ENCODE measurements around the gene ARHGAP21.

Gene ARHGAP21

DNA sequence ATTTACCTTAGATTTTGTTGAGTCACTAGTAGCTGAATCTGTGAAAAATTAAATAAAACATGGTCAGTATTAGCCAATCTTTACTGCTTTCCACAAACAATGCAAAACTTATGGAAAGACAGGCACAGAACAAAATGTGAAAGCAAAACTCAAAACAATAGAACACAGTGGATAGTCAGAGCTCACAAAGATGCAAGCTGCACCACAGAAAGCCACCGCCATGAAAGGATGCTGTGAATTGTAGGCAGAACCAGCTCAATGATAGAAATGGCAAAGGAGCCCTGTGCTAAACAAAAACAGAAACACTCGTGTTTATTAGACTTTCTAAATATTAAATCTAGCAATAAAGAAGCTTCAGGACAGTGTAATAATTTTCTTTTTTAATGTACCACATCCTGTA, 134.4 kb downstream of the ARHGAP21 start:
- no peak for DNase-seq (ENCODE audit: extremely low read depth in 1 of 2, low read depth in 1 of 2)

DNA sequence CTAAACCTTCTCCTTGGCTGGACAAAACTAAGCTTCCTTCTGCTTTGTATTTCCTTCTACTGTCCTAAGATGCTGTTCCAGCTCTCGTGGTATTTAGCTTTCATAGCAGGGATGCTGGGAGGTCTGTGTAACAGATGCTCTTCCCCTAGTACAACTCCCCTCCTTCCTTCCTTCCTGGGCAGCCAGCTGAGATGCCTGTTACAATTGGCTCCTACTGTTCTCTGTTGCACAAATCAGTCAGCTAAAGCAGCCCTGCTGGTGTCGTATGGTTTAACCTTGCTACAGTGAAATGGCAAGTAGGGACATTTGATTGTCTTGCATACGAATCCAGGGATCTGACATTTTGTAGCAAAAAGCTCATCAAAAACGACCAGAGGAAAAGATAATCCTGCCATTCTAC, 143.8 kb downstream of the ARHGAP21 start:
- DNase-seq (ENCODE audit: extremely low read depth in 1 of 2, low read depth in 1 of 2): no peak

DNA sequence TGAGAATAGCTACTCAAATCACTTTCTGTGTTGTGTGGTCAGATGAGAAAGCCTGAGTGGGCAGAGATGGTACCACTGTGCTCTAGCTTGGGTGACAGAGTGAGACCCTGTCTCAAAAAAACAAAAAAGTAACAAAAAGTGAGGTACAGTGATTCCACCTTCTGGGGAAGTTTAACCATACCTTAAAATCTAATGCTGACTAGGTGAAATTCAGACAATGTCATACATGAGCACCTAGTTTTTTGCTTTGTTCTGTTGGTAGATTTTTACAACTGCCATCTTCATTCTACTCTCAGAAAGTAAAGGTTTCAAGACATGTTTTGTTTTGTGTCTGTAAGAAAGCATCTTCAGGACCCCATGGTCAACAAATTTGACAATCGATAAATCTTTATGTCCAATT, 144.2 kb downstream of the ARHGAP21 start:
- no peak for DNase-seq (ENCODE audit: extremely low read depth in 1 of 2, low read depth in 1 of 2)

DNA sequence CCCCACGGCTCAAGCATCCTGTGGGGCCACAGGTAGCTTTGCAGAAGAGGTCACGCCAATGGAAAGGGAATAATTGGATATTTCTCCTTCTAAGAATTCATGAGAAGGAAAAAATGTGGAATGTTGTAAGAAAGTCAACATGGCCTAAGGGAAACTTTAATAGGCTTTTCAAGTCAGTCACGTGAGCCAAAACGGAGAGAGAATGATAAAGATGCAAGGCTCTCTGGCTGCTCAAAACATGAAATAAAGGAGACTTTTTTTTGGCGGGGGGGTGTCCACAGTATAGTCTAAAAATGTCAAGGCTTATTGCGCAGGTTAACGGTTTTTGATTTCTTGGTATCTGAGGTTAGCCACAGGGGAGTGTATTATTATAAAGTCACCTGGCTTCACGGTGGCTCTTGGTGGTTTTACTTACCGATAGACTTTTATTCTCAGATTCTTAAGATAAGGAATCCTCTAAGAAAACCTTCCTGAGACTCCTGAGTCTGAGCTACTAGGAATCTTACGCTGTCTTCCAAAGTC, 148.1 kb downstream of the ARHGAP21 start:
- DNase-seq (ENCODE audit: extremely low read depth in 1 of 2, low read depth in 1 of 2): no peak

DNA sequence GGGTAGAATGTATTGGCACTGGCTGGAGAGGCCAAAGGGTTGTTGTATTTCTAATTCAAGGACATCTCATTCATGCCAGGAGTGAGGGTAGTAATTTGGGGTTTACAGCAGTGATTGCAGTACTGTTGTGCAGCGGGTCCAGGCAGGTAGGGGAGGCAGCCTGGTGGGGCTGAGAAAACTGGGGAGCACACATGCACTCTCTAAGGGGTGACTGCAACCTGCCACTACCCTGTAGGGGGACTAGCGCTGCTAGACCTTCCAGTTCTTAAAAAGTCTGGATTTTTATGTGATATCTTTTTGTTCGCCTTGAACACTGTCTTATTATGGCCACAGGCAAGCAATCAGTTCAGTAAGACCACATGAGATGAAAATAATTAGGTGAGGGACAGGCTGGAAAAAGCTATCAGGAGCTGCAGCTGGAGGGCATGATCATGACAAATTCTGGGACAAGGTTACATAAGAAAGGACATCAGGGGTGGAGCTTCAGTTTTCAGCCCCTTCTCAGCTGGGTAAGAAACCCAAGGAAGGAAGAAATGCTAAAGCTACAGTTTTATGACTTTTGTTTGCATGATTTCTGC, 149.0 kb downstream of the ARHGAP21 start:
- no peak for DNase-seq (ENCODE audit: extremely low read depth in 1 of 2, low read depth in 1 of 2)

DNA sequence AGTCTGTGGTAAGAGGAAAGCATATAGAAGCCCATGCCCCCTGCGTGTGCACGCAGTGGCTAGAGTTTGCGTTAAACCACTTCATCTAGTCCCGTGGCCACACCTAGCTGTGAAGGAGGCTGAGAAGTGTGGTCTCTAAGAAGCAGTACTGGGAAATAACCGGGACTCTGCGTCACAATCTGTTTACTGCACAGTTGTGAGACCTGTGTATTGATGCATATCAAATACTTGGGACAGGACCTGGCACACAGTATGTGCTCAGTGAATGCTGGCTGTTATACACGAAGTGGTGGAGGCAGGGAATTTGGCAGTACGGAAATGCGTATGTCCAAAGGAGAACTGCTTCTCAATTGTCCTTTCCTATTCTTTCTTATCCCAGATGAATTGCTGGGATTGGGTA, 149.5 kb downstream of the ARHGAP21 start:
- DNase-seq (ENCODE audit: extremely low read depth in 1 of 2, low read depth in 1 of 2): no peak

DNA sequence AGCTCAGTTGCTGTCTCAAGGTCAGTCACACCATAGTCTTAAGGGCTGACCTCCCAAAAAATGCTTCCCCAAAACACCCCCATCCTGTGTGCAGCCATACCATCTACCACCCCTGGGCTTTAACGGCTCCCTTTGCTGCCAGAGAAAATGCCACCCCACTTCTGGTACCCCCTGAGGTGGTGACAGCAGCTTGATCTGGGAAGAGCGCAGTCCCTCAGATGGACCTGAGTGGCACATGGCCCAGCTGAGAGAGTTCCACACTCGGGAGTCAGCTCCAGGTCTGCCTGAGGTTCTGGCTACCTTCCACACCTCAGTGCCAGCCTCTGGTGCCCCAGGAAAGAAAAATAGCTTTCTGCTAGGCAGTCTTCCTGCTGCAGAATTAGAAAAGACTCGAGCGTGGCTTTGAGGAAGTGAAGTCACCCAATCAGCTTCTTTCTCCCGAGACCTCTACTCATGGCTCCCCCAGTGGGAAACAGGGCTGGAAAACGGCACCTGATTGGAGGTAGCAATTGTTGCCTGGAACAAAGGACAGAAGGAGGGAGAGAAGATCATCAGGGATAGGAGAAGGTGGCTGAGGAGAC, 151.7 kb downstream of the ARHGAP21 start:
- no peak for DNase-seq (ENCODE audit: extremely low read depth in 1 of 2, low read depth in 1 of 2)

DNA sequence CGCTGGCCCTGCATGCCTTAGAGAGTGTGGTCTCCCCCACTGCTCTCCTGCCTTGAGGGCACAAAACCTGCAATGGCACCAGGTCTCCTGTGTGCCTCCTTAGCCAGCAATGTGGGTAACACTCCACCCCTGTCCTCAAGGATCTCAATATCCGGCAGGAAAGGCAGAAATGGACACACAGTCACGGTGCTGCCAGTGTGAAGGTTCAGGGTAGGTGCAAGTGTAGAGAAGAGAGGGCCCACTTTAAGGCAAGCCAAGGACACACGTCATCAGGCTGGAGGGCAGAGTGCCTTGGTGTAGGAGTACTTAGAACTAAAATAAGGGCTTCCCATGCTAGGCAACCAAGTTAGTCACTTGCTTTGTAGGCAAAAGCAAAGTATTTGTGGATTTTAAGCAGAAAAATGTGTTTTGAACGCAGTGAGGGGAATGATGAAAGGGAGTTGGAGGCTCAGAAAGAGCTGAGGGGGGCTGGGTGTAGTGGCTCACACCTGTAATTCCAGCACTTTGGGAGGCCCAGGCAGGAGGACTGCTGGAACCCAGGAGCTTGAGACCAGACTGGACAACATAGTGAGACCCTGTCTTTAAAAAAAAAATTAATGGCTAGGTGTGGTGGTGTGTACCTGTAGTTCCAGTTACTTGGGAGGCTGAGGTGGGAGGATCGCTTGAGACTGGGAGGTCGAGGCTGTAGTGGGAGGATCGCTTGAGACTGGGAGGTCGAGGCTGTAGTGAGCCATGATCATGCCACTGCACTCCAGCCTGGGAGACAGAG, 152.8 kb downstream of the ARHGAP21 start:
- DNase-seq (ENCODE audit: extremely low read depth in 1 of 2, low read depth in 1 of 2): no peak

DNA sequence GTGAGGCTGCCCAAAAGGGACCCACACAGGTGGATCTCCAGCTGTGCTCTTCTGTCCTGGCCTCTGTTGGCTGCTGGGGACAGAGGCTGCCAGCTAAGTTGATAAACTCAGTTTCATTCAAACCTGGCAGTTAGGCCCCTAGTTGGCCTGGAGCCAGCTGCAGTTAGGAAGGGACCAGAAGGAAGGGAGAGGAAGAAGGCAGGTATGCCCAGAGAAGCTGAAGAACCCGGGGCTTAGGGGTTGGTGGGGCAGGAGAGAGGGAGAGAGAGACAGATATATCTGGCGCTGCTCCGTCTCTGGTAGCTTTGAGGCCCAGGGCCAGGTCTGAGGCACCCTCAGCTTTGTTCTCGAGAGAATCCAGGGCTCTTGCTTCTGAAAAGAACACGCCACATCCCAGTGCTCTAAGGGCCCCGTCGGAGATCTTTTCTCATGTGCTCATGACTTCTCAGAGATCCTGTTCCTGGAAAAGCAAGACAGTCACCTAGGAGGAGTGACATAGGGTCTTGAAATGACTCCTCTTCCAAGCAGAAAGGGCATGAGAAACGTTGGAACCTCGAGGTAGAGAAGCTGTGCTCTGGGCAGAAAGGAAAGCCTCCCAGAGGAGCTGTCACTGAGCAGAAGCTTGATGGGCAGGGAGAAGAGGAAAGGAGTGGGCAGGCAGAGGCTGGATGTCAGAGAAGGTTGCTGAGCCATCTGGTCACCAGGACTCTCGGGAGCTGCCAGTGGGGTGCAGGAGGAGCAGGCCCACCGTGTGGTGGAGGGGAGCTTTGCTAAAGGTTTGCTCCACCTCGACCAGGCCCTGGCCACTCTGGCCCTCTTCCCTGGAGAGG, 153.6 kb downstream of the ARHGAP21 start:
- DNase-seq (ENCODE audit: extremely low read depth in 1 of 2, low read depth in 1 of 2): no peak

DNA sequence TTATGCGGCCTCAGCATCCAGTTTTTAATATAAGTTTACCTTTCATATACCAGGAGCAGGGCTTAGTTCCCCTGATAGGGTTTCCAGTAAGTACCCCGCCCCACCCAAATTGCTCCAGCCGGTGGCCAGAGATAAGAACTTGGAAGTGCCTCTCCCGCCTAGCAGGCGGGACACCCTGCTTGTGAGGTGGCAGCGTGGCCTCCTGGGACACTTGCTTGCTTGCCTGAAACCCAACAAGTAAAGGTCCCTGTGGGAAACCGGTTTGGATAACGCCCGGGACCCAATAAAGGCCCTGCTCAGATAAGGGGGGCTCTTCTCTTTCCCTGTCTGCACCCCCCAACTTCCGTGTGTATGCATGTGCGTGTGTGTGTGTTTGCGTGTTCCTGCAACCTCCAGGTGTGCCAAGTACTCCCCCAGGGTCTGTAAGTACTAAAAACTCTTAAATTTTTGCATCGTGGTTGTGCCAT, 154.3 kb downstream of the ARHGAP21 start:
- DNase-seq (ENCODE audit: extremely low read depth in 1 of 2, low read depth in 1 of 2): no peak

DNA sequence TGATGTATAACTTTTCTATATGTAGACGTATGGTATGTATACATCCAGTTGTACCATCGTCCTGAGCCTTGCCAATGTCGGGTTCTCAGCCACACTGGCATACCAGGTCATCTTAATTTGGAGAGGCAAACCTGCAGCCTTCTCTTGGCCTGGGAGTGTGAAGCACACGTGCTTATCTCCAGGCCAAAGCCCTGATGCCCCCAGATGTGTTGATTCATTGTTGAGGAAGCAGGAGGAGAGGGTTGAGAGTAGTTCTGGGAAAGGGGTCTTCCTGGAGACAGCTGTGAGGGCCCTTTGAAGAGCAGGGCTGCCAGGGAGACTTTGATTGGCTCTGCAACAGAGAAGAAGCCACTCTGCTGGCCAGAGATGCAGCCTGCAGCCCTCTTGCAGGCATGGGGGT, 155.6 kb downstream of the ARHGAP21 start:
- DNase-seq (ENCODE audit: extremely low read depth in 1 of 2, low read depth in 1 of 2): no peak

DNA sequence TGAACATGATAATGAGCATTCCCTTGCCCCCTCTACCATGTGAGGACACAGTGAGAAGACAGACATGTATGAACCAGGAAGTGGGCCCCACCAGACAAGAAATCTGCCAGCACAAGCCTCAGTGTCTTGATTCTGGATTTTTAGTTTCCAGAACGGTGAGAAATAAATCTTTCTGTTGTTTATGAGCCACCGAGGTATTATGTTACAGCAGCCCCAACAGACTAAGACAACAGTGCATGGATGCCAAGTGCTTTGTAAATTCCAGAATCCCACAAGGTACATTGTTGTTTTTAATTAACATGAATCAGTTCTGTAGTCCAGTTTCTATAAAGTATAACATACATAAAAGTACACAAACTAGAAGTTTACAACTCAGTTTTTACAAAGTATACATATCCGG, 162.2 kb downstream of the ARHGAP21 start:
- DNase-seq (ENCODE audit: extremely low read depth in 1 of 2, low read depth in 1 of 2): no peak

DNA sequence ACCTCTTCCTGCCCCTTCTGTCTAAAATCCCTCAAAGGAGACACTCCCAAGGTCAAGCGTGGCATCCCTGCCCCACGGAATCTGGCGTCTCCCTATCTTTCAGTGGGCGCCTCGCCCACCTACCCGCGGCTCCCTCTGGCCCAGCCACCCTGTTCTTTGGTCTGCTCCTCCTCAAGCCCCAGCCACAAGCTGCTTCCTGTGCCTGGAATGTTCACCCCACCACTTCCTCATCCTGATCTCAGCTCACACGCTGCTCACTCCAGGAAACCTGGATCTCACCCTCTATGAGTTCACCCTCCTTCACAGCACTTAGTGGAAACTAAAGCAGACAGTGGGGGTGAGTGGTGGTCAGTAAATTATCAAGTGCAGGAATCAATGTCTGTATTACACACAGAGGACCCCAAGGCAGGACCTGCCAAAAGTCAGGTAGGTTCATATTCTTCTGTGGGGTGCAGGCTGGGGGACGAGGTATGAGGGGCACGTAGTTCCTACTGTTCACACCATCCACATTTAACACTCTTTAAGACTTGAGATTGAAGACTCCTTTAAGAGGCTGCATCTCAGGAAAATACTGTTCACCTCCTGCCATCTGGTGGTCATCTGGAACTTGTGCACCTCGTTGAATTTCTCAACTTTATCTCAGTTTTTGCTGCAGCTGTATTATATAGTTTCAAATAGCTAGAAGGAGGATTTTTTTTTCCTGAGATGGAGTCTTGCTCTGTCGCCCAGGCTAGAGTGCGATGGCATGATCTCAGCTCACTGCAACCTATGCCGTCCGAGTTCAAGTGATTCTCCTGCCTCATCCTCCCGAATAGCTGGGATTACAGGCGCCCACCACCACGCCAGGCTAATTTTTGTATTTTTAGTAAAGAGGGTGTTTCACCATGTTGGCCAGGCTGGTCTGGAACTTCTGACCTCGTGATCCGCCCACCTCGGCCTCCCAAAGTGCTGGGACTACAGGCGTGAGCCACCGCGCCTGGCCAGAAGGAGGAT, 166.6 kb downstream of the ARHGAP21 start:
- no peak for DNase-seq (ENCODE audit: extremely low read depth in 1 of 2, low read depth in 1 of 2)

DNA sequence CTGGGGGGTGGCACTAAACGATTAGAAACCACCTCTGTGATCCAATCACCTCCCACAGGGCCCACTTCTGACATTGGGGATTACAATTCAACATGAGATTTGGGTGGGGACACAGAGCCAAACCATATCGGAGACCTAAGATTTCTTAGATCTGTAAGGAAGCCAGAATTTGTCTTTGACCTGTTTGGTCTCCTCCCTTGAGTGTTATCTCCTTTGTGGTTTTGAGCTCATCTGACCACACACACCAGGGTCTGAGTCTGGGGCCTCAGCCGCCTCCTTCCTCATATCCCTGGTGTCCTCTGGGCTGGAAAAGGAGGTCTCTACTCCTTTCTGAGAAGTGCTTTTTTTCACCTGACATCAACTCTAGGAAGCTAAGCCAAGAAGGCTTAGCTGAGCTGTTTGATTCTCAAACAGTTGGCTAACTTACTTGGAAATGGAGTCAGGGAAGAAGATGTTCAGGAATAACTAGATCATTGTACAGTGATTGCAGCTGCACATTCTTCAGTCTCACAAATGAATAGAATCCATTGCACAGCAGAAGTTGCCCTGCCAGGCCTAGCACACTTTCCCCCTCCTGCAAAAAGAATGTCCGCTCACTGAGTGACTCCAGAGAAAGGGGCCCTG, 167.4 kb downstream of the ARHGAP21 start:
- no peak for DNase-seq (ENCODE audit: extremely low read depth in 1 of 2, low read depth in 1 of 2)

DNA sequence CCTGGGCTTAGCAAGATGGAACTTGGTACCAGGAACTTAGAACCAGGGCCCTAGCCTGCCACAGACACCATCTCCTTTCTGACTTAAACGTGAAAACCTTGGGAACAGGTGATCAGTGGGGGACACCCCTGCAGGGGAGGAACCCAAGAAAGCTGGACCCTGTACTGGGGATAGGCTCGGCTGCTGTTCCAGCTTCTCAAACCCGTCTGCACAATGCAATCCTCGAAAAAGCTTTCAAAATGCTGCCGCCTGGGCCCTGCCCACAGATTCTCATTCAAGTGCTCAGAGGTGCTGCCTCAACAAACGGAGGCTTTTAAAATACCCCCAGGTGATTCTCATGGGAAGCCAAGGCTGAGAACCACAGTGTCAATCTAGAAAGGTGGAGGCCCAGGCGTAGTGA, 169.7 kb downstream of the ARHGAP21 start:
- DNase-seq (ENCODE audit: extremely low read depth in 1 of 2, low read depth in 1 of 2): no peak

DNA sequence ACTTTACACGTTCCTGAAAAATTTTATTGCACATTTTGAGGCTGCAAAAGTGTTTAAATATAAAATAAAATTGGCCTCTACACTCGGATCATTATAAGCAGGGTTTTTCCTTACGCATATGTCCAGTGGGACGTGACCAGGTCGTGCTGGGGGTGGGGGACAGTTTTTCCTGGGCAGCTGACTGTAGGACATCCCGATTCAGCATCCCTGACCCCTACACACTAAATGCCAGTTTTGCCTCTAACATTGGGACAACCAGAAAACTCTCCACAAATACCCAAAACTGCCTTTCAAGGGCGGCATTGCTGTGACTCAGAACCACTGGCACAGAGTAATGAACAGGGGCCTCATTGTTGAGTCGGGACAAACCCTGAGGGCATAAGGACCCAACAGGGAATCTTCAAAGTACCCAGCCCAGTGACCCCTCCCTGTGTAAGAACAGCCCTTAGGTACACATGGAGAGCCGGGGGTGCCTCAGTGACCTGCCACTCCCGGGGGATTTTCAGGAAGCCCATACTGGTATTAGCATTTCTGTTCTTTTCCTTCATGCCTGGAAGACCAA, 170.6 kb downstream of the ARHGAP21 start:
- DNase-seq (ENCODE audit: extremely low read depth in 1 of 2, low read depth in 1 of 2): no peak

DNA sequence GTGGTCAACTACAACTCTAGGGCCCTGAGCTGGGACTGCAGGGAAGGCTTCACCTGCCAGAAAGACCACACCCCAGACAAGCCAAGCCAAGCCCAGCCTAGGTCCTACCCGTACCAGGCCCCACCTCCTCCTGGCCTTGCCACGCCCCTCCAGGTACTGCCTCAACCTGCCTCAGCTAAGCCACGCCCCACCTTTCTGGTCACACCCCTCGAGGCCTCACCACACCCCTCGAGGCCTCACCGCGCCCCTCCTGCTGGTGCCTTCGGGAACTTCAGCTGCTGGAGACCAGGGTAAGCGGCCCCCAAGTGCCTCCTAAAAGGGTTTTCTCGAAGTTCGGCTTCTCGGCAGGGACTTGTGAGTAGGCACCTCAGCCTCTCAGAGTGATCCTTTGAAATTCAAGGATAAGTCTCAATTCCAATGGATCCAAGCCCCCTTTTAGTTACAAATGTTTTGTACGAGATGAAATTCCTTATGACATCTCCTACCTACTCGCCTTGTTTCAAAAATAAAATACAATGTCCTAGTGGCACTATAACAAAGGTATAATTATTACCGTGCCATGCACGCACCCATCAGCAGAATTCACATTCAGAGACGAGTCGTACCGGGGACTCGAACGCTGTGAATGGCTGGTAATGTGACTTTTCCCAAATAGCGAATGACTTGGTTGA, 171.2 kb downstream of the ARHGAP21 start:
- peak in 1 of 2 donors; percentile 11 for DNase-seq (ENCODE audit: extremely low read depth in 1 of 2, low read depth in 1 of 2)

DNA sequence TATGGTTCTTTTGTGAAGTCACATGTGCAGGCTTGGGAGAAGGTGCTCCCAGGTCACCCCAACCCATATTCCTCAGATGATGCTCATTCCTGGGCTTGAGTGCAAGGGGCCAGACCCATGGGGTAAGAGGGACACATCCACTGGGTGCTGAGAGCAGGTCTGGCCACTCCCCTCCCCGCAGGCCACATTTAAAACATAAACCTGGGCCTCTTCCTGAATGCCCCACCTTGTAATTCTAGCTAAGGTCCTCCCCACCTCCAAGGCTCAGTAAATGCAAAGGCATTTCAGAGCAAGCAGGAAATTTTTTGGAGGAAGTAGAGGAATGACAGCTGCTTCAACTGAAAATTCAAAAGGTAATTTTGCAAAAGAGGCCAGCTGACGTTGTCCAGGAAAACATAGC, 172.5 kb downstream of the ARHGAP21 start:
- DNase-seq (ENCODE audit: extremely low read depth in 1 of 2, low read depth in 1 of 2): no peak

DNA sequence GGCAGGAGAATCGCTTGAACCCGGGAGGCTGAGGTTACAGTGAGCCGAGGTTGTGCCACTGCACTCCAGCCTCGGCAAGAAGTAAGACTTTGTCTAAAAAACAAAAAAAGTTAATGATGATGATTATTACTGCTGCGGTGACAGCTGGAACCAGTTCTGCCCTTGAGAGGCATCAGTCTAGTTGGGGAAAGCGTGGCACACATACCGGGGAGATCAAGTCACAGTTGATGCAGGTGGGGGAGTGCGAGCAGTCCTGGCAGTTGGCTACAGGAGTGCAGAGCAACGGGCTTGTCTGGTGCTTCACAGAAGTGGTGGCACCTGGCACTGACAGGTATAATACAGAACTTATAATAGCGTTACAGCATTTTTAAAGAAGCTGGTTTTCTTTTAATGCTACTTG, 173.0 kb downstream of the ARHGAP21 start:
- no peak for DNase-seq (ENCODE audit: extremely low read depth in 1 of 2, low read depth in 1 of 2)

Measured in stimulated activated CD8-positive, alpha-beta memory T cell treated with anti-CD3 and anti-CD28 coated beads, Interleukin-7, amount 100 ng/mL, for 48 hours (primary cell).